ENCODE measurements around the gene RNF144A. TPM values are rescaled to one million over a fixed set of nuclear protein-coding genes. Genes with fewer than 3 reads are reported as not detected.

RNF144A gene
- total RNA-seq, 6 experiments from 2014 or later, result 1.2 to 3.2 (median 2.0) TPM

DNA sequence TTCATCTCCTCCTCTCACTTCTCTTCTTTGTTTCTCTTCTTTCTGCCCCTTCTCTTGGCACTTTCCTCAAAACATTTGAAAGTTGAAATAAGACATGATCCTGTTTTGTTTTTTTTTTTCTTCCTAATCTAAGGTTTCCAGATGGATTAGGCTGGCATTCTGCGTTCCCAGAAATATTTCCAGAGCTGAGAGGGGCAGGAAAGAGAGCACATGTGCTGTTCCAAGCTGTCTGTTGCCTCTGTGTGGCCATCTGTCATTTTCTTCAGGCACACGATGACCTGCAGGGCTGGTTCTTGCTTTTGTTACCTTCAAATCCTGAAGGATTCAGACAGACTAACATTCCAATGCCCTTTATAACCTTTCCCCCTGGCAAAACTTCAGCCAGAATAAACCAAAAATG lies 142.9 kb downstream of the RNF144A start:
- H3K4me1 ChIP-seq, result no peaks in the 10 kb centered on the region
- TF ChIP-seq, protein P1, sequence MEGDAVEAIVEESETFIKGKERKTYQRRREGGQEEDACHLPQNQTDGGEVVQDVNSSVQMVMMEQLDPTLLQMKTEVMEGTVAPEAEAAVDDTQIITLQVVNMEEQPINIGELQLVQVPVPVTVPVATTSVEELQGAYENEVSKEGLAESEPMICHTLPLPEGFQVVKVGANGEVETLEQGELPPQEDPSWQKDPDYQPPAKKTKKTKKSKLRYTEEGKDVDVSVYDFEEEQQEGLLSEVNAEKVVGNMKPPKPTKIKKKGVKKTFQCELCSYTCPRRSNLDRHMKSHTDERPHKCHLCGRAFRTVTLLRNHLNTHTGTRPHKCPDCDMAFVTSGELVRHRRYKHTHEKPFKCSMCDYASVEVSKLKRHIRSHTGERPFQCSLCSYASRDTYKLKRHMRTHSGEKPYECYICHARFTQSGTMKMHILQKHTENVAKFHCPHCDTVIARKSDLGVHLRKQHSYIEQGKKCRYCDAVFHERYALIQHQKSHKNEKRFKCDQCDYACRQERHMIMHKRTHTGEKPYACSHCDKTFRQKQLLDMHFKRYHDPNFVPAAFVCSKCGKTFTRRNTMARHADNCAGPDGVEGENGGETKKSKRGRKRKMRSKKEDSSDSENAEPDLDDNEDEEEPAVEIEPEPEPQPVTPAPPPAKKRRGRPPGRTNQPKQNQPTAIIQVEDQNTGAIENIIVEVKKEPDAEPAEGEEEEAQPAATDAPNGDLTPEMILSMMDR (IDR thresholded peaks at IDR 0.05), result no peak
- TF ChIP-seq POLR2A (IDR thresholded peaks at IDR 0.05), result no peak
- intact Hi-C loops (cut with DNase I), result no loop called here
- DNase-seq, result no peak
- H3K27me3 ChIP-seq, result no peaks in the 10 kb centered on the region
- H3K9me3 ChIP-seq, result no peaks in the 10 kb centered on the region
- no peaks in the 10 kb centered on the region for H3K36me3 ChIP-seq
- WGBS (ENCODE audit: insufficient coverage, low coverage, low lambda C conversion rate, missing lambda C conversion rate), result 30% methylated on average over 2 of the region's 2 CpGs
- ATAC-seq, result no peak
- no peak overlapping the region for H3K27ac ChIP-seq
- H3K4me3 ChIP-seq, result no peak overlapping the region

DNA sequence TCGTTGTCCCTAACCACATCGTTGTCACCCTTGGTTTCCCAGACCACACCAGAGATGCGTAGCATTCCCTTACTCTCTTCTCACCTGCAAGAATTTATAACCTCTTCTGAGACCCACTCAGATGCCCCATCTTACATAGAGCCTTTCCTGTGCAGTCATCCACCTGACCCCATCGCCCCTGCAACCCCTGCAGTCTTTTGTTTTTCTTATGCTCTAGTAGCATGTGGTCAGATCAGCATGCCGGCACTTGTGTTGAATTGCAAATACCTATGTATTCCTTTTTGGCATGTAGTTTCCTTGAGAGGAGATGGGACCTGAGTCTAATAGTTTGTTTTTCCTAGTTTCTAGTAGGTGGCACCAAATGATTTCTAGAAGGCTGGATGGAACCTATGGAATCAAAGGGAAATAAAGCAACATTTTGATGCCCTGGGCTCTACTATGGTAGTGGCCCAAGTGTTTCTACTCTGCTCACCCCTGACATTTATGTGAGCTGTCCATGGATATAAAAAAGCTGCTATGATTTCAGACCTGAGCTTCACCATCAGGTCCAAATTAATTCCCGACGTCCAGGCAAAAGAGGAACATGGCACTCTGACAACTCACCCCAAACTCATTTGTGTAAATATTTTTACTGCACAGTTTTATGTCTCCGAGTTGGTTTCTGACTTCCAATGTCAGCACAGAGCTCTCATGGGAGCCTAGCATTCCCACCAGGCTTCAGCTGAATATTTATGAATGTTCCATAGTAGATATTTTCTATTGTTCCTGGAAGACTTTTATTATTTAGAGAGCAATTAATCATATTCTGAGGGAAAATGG lies 143.6 kb downstream of the RNF144A start:
- no peak for TF ChIP-seq POLR2A (IDR thresholded peaks at IDR 0.05)
- TF ChIP-seq, protein P1 (IDR thresholded peaks at IDR 0.05), result no peak
- H3K9me3 ChIP-seq, result no peaks in the 10 kb centered on the region
- no peaks in the 10 kb centered on the region for H3K36me3 ChIP-seq
- no peak for DNase-seq
- no peaks in the 10 kb centered on the region for H3K27me3 ChIP-seq
- H3K4me3 ChIP-seq, result no peak overlapping the region
- no peak overlapping the region for H3K27ac ChIP-seq
- 69% methylated on average over 6 of the region's 8 CpGs for WGBS (ENCODE audit: insufficient coverage, low coverage, low lambda C conversion rate, missing lambda C conversion rate)
- ATAC-seq, result no peak
- no peaks in the 10 kb centered on the region for H3K4me1 ChIP-seq
- intact Hi-C loops (cut with DNase I), result no loop called here

- 76% methylated on average over 3 of the region's 3 CpGs for WGBS (ENCODE audit: insufficient coverage, low coverage, low lambda C conversion rate, missing lambda C conversion rate)
- Histone ChIP-seq H3K4me3 (no peak overlapping the region), H3K9me3 (no peaks in the 10 kb centered on the region), H3K27ac (no peak overlapping the region), H3K36me3 (no peaks in the 10 kb centered on the region), H3K4me1 (no peaks in the 10 kb centered on the region), H3K27me3 (no peaks in the 10 kb centered on the region)
- no peak for ATAC-seq
- intact Hi-C loops (cut with DNase I), result no loop called here
- DNase-seq, result no peak
- TF ChIP-seq, protein P1 (IDR thresholded peaks at IDR 0.05), result no peak
- TF ChIP-seq POLR2A (IDR thresholded peaks at IDR 0.05), result no peak
Observed at GRCh38 chr2:7061450-7061789, 144.2 kb downstream of the RNF144A start.

DNA sequence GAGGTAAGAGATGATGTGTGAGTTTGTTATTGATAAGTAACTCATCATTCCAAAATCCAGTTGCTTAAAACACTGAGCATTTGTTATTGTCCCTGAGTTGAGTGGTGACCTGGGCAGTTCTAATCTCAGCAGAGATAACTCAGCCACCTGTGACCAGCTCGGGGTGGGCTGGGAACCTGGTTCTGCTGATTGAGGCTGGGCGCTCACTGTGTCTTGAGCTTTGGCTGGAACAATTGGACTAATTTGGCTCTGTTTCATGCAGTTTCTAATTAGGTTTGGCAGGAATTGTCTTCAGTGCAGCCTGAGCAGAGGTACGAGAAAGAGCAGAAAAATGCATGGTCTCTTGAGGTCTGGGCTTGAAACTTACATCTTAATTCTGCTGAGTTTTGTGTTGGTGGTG lies 144.7 kb downstream of the RNF144A start:
- no peak for DNase-seq

More for the DNA sequence above, 144.7 kb downstream of the RNF144A start:
- Histone ChIP-seq H3K27me3 (no peaks in the 10 kb centered on the region), H3K27ac (no peak overlapping the region), H3K4me1 (no peaks in the 10 kb centered on the region), H3K4me3 (no peak overlapping the region), H3K9me3 (no peaks in the 10 kb centered on the region), H3K36me3 (no peaks in the 10 kb centered on the region)
- no peak for TF ChIP-seq POLR2A (IDR thresholded peaks at IDR 0.05)
- TF ChIP-seq, protein P1 (IDR thresholded peaks at IDR 0.05), result no peak
- 100% methylated on average over 1 of the region's 3 CpGs for WGBS (ENCODE audit: insufficient coverage, low coverage, low lambda C conversion rate, missing lambda C conversion rate)
- ATAC-seq, result no peak
- intact Hi-C loops (cut with DNase I), result no loop called here

Measured in right lobe of liver (tissue), 6 donors.